ENCODE measurements around the gene CARD6. TPM values are rescaled to one million over a fixed set of nuclear protein-coding genes. Genes with fewer than 3 reads are reported as not detected.

The CARD6 gene
- total and polyA plus RNA-seq, 2 of the 8 experiments (the other 6 are each of a cell fraction or from before 2014, with no cell fraction given) = 0.41 to 0.50 TPM

DNA sequence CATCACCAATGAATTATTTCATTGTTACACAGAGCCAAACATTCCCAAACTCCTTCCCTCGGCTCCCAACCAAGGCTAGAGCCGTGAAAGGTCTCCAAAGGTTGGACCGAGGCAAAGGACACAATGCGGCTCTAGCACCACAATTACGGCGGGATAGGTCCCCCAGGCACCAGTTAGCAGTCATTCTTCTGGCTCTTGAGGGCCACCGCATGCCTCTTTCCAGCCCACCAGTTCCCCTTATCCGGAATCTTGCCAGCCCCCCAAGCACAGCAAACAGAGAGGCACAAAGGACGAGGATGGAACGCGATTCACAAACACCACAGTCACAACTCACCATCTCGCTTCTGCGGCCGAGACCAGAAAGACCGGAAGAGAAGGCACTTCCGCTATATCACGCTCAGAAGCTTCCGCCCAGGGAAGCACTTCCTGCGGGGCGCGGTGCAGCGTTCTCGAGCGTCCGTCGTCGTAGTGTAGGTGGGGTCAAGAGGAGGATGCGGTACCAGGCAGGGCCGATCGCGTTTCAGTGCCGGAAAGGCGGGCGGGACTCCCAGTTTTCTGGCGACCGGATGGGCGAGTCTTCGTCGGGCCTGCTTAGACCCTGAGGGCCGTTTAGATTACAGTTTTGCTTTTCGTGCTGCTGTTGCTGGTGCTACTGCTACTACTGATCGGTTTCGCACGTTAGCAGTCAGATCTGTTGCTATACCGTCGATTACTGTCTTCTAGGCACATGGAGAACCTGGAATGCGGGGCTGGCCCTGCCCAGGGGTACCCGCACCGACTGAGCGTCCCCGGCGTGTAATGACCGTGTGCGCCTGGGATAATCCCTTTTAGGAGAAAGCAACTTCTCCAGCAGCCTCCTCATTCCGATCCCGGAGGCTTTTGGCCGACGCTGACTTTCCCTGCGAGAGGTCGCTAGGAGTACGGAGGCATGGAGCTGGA is 6.0 kb upstream of the CARD6 start, which contains the start of gene RPL37 (continued):
- TF ChIP-seq CHD2 (IDR thresholded peaks at IDR 0.05; ENCODE audit: low read length) = peak; percentile 81
- TF ChIP-seq KDM5A (IDR thresholded peaks at IDR 0.05; ENCODE audit: low read length) = peak; percentile 59; the same call in 1 of the 2 replicates
- TF ChIP-seq, protein P1, sequence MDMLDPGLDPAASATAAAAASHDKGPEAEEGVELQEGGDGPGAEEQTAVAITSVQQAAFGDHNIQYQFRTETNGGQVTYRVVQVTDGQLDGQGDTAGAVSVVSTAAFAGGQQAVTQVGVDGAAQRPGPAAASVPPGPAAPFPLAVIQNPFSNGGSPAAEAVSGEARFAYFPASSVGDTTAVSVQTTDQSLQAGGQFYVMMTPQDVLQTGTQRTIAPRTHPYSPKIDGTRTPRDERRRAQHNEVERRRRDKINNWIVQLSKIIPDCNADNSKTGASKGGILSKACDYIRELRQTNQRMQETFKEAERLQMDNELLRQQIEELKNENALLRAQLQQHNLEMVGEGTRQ (IDR thresholded peaks at IDR 0.05; ENCODE audit: low read length) = no peak
- peak in 1 of 2 experiments; percentile 20; a peak in 1 of 4 replicates for TF ChIP-seq RAD21 (IDR thresholded peaks at IDR 0.05 in 1 of 2, conservative IDR thresholded peaks at IDR 0.05 in 1 of 2; ENCODE audit: low read depth in 2 of 2, low read length in 2 of 2)
- TF ChIP-seq SP2 (IDR thresholded peaks at IDR 0.05; ENCODE audit: low read length) = no peak
- TF ChIP-seq CTBP2 (IDR thresholded peaks at IDR 0.05; ENCODE audit: borderline replicate concordance, insufficient read depth, insufficient read length, low read length) = no peak
- peak; percentile 96 for TF ChIP-seq TAF7 (optimal IDR thresholded peaks at IDR 0.05; ENCODE audit: borderline replicate concordance, low read depth, low read length)
- TF ChIP-seq EGR1 (IDR thresholded peaks at IDR 0.05; ENCODE audit: borderline replicate concordance, low read depth, low read length) = peak; percentile 83; the same call in 1 of the 2 replicates
- no peak for TF ChIP-seq JUN (IDR thresholded peaks at IDR 0.05; ENCODE audit: low read depth, low read length)
- peak; percentile 46; the same call in 1 of the 2 replicates for TF ChIP-seq TEAD4 (IDR thresholded peaks at IDR 0.05; ENCODE audit: low read depth, low read length)
- TF ChIP-seq POLR2A (IDR thresholded peaks at IDR 0.05; ENCODE audit: control extremely low read depth in 1 of 2, low read depth in 2 of 2, low read length in 2 of 2) = peak; percentile 97 to 98
- TF ChIP-seq, protein P2, sequence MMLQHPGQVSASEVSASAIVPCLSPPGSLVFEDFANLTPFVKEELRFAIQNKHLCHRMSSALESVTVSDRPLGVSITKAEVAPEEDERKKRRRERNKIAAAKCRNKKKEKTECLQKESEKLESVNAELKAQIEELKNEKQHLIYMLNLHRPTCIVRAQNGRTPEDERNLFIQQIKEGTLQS (IDR thresholded peaks at IDR 0.05; ENCODE audit: insufficient read depth, low read depth, low read length) = no peak
- no peak for TF ChIP-seq CBX5 (IDR thresholded peaks at IDR 0.05; ENCODE audit: low read depth, low read length)
- no peak for TF ChIP-seq SIRT6 (IDR thresholded peaks at IDR 0.05; ENCODE audit: low read length)
- no peak for TF ChIP-seq EZH2 (IDR thresholded peaks at IDR 0.05; ENCODE audit: low read depth, low read length, severe bottlenecking)
- TF ChIP-seq ASH2L (IDR thresholded peaks at IDR 0.05; ENCODE audit: low read length) = peak; percentile 84
- TF ChIP-seq SRF (IDR thresholded peaks at IDR 0.05; ENCODE audit: low read depth, low read length) = 0 out of 2 replicates have a peak, but pooled peaks have one; percentile 35
- peak; percentile 53 for TF ChIP-seq YY1 (IDR thresholded peaks at IDR 0.05; ENCODE audit: low read depth, low read length)
- peak in 1 of 2 experiments; percentile 47; a peak in 1 of 3 replicates for TF ChIP-seq EP300 (IDR thresholded peaks at IDR 0.05; ENCODE audit: borderline replicate concordance in 1 of 2, low read depth in 2 of 2, low read length in 2 of 2)
- TF ChIP-seq ZNF274 (IDR thresholded peaks at IDR 0.05; ENCODE audit: borderline replicate concordance, extremely low read depth, low read length) = no peak
- peak; percentile 33; the same call in 1 of the 2 replicates for TF ChIP-seq SIX5 (IDR thresholded peaks at IDR 0.05; ENCODE audit: low read depth, low read length)
- TF ChIP-seq BRCA1 (IDR thresholded peaks at IDR 0.05; ENCODE audit: low read depth, low read length) = 0 out of 2 replicates have a peak, but pooled peaks have one; percentile 23

All from H1 (cell line).